Kidney capillary endothelial cell (primary cell): ENCODE data around the gene LPIN1.
"Not testable (repeated sequence)": the region's sequence is repeated elsewhere in the genome, so short reads cannot be mapped to it uniquely, and the experiment has no call there.

Experiments
- DNase-seq: peaks from one replicate; pipeline ENCODE4 v3.0.0-alpha.2; 2018; ENCODE audit warnings: low spot score

The LPIN1 gene

GRCh38 chr2:11743846-11744553 is 2.4 kb upstream of the LPIN1 start:
- DNase-seq, result peak; percentile 99

- DNase-seq, result no peak
Measured at GRCh38 chr2:11744631-11745394, 1.6 kb upstream of the LPIN1 start.

DNA sequence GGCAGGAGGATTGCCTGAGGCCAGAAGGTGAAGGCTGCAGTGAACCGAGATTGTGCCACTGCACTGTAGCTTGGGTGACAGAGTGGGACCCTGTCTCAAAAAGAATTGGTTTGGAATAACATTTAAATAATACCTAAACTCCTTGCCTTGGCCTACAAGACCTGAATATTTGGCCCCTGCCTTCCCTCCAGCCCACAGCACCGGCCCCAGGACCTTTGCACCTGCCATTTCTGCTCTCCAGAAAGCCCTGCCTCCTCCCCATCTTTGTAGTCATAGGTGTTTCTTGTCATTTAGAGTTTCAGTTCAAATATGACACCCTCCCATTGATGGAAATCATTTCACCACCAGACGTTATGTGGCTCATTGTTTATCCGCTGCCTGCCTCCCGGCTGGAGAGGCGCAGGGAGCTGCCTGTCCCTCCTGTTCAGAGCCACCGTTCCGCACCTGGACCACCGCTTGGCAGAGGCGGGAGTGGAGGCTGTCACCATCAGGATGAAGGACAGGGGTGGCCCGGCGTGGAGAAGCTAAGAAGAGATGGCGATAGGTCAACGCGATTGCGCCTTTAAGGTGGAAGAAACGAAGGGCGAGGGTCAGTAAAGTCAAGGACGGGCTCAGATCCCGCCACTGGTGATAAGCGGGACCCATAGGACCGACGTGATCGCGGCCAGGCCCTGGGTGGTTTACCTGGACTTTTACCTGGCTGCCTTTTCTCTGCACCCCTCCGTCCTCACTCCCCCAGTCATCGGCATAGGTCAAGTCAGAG is 638 bp upstream of the LPIN1 start:
- no peak for DNase-seq

DNA sequence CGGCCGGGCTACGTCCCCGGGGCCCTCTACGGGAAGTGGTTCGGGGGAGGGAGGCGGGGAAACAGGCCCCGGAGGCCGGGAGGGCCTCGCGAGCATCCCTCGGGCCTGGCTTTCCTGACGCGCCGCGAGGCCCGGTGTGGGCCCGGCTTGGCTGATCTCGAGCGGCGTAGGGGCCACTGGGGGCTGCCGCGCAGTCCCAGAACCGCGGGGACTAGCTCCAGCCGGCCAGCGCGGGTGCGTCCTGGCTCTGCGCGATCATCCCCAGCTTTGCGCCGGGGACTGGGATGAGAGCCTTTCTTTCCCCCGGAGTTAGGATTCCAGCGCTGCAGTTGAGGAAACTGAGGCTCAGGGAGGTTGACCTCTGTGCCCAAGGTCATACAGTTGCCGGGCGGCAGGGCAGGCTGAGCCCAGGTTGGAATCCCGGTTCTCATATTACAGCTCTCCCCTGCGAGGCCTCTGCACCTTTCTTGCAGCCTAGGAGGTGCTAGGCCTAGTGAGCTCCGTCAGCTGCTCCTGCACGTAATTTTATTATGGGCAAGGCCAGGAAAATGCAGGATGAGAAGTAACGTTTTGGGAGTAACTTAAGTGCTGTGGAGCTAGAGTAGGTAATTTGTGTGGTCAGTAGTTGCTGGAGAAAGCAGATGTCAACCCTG is 501 bp downstream of the LPIN1 start:
- no peak for DNase-seq

DNA sequence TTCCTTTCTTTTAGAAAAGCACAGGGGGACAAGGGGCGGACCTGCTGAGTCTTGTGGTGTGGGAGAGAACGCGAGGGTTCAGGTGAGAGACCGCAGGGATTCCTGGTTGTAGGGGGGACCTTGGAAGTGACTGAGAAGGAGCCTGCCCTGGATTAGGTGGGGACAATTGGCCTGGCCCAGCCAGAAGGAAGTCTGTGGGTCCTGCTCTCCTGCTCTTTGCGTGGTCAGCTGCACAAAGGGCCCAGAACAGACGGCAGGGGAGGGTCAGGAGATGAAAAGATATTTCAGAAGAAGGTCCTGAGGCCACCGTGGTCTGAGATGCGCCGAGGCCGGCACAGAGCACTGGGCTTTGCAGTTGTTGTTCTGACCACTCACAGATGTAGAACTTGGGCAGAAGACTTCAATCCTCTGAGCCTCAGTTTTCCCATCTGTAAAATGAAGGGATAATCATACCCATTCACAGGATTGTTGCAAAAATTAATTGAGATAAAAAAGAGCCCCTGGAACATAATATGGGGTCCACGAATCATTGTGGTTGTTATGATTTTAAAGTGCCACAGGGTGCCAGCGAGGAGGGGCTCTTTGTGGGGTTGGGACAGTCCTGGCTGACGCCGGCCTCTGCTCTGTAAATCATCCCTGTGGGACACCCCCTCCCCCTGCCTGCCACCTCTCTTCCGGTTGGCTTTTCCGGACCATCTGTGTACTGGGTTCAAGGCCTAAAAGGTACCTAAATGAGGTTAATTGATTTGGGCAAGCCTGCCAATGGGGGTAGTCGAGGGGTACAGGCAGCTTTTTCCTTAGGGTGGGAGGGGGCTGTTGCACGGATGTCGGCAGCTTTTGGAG is 1.8 kb downstream of the LPIN1 start:
- no peak for DNase-seq

GRCh38 chr2:11748861-11749645 is 2.6 kb downstream of the LPIN1 start:
- no peak for DNase-seq

GRCh38 chr2:11749646-11750349 is 3.4 kb downstream of the LPIN1 start:
- DNase-seq, result no peak

- DNase-seq, result no peak
Measured at GRCh38 chr2:11750422-11750821, 4.0 kb downstream of the LPIN1 start.

DNA sequence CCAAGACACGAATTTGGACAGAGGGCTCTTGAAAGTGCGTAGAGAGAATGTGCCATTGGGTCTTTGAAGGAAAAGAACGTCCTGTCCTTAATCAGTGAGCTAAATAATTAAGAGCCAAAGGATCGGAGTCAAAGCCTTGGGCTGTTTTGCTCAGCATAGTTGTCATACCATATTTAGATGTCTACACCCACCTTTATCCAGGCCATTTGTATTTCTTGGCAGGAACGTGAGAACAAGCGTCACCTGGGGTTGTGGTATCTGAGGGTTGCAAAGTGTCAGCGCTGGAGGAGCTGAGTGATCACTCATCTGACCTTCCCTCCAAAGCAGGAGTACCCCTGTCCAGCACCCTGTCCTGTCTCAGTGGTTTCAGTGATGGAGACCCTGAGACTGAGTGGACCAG is 4.5 kb downstream of the LPIN1 start:
- no peak for DNase-seq

GRCh38 chr2:11752906-11753305 is 6.5 kb downstream of the LPIN1 start:
- DNase-seq, result no peak

- DNase-seq, result peak; percentile 60
Measured at GRCh38 chr2:11753452-11753885, 7.0 kb downstream of the LPIN1 start.

GRCh38 chr2:11753886-11754699 is 7.7 kb downstream of the LPIN1 start:
- DNase-seq, result peak; percentile 63

DNA sequence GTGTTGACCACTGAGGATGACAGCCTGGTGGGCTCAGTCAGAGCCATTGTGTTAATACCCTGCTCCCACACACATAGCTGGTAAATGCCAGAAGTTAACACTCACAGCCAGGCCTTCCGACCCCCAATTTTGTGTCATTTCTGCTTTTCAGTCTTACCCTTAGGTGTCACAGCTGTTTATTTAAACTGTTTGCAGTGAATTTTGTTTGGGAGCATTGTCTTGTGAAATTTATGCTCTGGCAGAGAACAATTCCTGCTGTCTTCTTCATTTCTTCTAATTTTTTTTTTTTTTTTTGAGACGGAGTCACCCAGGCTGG is 8.2 kb downstream of the LPIN1 start:
- no peak for DNase-seq

DNA sequence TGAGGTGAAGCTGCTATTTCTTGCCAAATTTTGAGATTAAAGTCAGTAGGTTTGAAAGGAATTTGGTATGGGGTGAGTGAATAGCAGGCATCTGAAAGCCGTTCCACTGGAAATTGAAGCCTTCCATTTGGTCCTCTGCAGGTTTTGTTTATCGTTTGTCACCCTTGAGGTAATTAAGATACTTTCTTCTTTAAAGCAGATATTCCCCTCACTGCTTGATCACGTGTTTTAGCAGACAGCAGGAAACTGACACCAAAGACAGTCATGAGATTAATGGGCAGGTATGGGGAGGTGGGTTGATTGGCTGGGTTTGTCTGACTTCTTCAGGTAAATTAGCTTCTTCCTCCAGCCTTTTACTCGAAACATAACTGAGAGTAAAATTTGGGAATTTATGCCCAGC is 10.7 kb downstream of the LPIN1 start:
- no peak for DNase-seq

- DNase-seq, result no peak
Measured at GRCh38 chr2:11758187-11758586, 11.8 kb downstream of the LPIN1 start.

GRCh38 chr2:11758647-11759046 is 12.2 kb downstream of the LPIN1 start:
- no peak for DNase-seq

- DNase-seq, result not testable (repeated sequence)
Measured at GRCh38 chr2:11759182-11759975, 12.9 kb downstream of the LPIN1 start.

GRCh38 chr2:11761259-11761658 is 14.8 kb downstream of the LPIN1 start:
- DNase-seq, result no peak
